HL-60 (cell line): Measurements from ENCODE around the gene PHLDA1.

ENCODE experiments used
- DNase-seq, 2 experiments: peaks; one replicate each; pipeline ENCODE4 v3.0.0-alpha.2; 2010 to 2020; ENCODE audit warnings: low read depth in 1 of 2, low spot score in 1 of 2
- H3K27ac ChIP-seq: fragments of 250-450 bp; sonication (Bioruptor Pico); replicated peaks from 2 replicates; pipeline ENCODE4 v1.5.1; 2020; ENCODE audit warnings: mild to moderate bottlenecking, moderate library complexity
- H3K27me3 ChIP-seq: fragments of 250-450 bp; sonication (Bioruptor Pico); 2 replicates; pipeline ENCODE4 v1.5.1; 2021; ENCODE audit warnings: mild to moderate bottlenecking, moderate library complexity; ENCODE audit not compliant: insufficient read depth, poor library complexity, severe bottlenecking
- H3K4me3 ChIP-seq: replicated peaks from 2 replicates; pipeline ENCODE4 v1.5.1; 2011; ENCODE audit warnings: mild to moderate bottlenecking, control low read depth, low read length; ENCODE audit not compliant: insufficient read depth
- GABPA ChIP-seq: IDR thresholded peaks from 2 replicates; pipeline ENCODE4 v1.6.1; 2012; ENCODE audit warnings: low read depth
- POLR2AphosphoS5 ChIP-seq: IDR thresholded peaks from 2 replicates; pipeline ENCODE4 v1.6.1; 2012; ENCODE audit warnings: low read depth
- SPI1 ChIP-seq: IDR thresholded peaks from 2 replicates; pipeline ENCODE4 v1.6.1; 2012; ENCODE audit warnings: low read depth, mild to moderate bottlenecking, borderline replicate concordance
- TF ChIP-seq, protein P1 (sequence below): IDR thresholded peaks from one replicate; pipeline ENCODE4 v1.5.1; 2011; ENCODE audit warnings: low read length, control low read depth, inconsistent platforms; ENCODE audit not compliant: insufficient read depth
- TF ChIP-seq, protein P2 (sequence below): IDR thresholded peaks from 2 replicates; pipeline ENCODE4 v1.6.1; 2012; ENCODE audit warnings: low read depth; ENCODE audit not compliant: insufficient replicate concordance

Gene PHLDA1

GRCh38 chr12:76078748-76079147, 47.2 kb upstream of the PHLDA1 start:
- Histone ChIP-seq H3K4me3 (no peak overlapping the region), H3K27me3 (no peaks in the 10 kb centered on the region), H3K27ac (no peak overlapping the region)
- DNase-seq: no peak
- TF ChIP-seq SPI1 (no peak), POLR2AphosphoS5 (no peak), GABPA (no peak)
- TF ChIP-seq, protein P1, sequence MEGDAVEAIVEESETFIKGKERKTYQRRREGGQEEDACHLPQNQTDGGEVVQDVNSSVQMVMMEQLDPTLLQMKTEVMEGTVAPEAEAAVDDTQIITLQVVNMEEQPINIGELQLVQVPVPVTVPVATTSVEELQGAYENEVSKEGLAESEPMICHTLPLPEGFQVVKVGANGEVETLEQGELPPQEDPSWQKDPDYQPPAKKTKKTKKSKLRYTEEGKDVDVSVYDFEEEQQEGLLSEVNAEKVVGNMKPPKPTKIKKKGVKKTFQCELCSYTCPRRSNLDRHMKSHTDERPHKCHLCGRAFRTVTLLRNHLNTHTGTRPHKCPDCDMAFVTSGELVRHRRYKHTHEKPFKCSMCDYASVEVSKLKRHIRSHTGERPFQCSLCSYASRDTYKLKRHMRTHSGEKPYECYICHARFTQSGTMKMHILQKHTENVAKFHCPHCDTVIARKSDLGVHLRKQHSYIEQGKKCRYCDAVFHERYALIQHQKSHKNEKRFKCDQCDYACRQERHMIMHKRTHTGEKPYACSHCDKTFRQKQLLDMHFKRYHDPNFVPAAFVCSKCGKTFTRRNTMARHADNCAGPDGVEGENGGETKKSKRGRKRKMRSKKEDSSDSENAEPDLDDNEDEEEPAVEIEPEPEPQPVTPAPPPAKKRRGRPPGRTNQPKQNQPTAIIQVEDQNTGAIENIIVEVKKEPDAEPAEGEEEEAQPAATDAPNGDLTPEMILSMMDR: no peak
- TF ChIP-seq, protein P2, sequence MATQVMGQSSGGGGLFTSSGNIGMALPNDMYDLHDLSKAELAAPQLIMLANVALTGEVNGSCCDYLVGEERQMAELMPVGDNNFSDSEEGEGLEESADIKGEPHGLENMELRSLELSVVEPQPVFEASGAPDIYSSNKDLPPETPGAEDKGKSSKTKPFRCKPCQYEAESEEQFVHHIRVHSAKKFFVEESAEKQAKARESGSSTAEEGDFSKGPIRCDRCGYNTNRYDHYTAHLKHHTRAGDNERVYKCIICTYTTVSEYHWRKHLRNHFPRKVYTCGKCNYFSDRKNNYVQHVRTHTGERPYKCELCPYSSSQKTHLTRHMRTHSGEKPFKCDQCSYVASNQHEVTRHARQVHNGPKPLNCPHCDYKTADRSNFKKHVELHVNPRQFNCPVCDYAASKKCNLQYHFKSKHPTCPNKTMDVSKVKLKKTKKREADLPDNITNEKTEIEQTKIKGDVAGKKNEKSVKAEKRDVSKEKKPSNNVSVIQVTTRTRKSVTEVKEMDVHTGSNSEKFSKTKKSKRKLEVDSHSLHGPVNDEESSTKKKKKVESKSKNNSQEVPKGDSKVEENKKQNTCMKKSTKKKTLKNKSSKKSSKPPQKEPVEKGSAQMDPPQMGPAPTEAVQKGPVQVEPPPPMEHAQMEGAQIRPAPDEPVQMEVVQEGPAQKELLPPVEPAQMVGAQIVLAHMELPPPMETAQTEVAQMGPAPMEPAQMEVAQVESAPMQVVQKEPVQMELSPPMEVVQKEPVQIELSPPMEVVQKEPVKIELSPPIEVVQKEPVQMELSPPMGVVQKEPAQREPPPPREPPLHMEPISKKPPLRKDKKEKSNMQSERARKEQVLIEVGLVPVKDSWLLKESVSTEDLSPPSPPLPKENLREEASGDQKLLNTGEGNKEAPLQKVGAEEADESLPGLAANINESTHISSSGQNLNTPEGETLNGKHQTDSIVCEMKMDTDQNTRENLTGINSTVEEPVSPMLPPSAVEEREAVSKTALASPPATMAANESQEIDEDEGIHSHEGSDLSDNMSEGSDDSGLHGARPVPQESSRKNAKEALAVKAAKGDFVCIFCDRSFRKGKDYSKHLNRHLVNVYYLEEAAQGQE: no peak

DNA sequence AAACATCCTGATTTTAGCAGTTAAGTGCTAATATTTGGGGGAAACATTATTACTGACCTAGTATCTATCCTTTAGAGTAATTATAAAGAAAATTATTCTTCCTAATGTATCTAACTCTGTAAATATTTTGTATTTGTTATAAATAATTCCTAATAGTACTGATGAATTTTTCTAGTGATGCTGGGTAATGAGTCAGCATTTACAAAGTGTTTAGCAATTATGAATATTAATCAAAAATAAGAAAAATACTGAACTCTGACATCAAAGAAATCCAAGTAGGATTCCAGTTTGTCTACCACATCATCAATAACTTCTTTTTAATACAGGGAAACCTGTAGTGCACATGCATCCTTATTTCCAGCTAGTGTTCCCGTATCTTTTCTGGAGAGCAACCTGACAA, 43.9 kb upstream of the PHLDA1 start:
- DNase-seq: no peak
- Histone ChIP-seq H3K27me3 (no peaks in the 10 kb centered on the region), H3K4me3 (no peak overlapping the region), H3K27ac (no peak overlapping the region)
- TF ChIP-seq POLR2AphosphoS5: no peak
- no peak for TF ChIP-seq SPI1
- TF ChIP-seq, protein P2: no peak
- TF ChIP-seq, protein P1: no peak
- no peak for TF ChIP-seq GABPA

DNA sequence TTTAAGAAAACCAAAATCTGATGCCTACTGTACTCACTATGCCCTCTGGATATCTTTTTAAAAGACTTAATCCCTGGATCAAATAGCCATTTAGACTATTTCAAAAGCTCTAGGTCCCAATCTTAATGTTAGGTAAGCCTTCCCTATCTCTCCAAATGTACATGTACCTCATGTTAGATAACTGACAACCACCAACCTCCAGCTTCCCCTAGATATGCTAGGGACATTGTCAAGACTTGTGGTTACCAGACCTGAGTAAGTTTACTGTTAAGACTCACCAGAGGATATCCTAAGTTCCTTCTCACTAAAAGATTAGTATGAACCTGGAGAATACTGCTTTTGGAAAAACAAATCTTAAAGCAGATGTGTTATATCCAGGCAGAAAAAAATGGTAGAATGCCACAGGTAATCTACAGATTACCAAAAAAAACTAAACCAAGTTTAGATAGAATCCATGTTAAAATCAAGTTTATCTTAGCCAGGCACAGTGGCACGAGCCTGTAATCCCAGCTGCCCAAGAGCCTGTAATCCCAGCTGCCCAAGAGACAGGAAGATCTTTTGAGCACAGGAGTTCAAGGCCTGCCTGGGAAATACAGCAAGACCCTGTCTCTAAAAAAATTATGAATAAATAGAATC, 43.2 kb upstream of the PHLDA1 start:
- DNase-seq: peak in 1 of 2 experiments; percentile 43
- H3K4me3 ChIP-seq: no peak overlapping the region
- TF ChIP-seq, protein P2: no peak
- TF ChIP-seq GABPA (no peak), POLR2AphosphoS5 (no peak), SPI1 (no peak)
- TF ChIP-seq, protein P1: no peak
- no peaks in the 10 kb centered on the region for H3K27me3 ChIP-seq
- H3K27ac ChIP-seq: no peak overlapping the region
